ENCODE data around the gene ZFYVE27.

DNA sequence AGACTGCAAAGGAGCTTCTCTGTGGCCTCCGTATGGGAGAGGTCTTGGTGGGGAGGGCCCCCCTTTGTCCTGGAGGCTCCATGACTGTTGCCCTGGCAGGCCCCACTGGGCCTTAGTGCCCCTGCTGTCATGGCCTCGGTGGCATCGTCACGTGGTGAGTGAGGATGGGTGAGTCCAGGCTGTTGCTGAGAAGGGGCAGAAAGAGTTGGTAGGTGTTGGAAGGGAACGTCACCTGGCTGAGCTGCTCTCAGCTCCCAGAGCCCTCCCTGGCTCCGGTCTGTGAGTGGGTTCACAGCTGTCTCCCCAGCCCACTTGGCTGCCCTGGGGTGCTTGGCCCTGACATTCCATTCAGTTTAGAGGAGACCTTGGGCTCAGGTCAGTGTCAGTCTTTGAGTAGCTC, 18.8 kb downstream of the ZFYVE27 start:
- no peak for TF ChIP-seq POLR2A (IDR thresholded peaks at IDR 0.05; ENCODE audit: low read depth, low read length)
- TF ChIP-seq, protein P1, sequence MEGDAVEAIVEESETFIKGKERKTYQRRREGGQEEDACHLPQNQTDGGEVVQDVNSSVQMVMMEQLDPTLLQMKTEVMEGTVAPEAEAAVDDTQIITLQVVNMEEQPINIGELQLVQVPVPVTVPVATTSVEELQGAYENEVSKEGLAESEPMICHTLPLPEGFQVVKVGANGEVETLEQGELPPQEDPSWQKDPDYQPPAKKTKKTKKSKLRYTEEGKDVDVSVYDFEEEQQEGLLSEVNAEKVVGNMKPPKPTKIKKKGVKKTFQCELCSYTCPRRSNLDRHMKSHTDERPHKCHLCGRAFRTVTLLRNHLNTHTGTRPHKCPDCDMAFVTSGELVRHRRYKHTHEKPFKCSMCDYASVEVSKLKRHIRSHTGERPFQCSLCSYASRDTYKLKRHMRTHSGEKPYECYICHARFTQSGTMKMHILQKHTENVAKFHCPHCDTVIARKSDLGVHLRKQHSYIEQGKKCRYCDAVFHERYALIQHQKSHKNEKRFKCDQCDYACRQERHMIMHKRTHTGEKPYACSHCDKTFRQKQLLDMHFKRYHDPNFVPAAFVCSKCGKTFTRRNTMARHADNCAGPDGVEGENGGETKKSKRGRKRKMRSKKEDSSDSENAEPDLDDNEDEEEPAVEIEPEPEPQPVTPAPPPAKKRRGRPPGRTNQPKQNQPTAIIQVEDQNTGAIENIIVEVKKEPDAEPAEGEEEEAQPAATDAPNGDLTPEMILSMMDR (conservative IDR thresholded peaks at IDR 0.05; ENCODE audit: low read depth, low read length), result no peak
- TF ChIP-seq RFX5 (IDR thresholded peaks at IDR 0.05; ENCODE audit: low read depth, low read length), result no peak
- no peak for TF ChIP-seq FOS (IDR thresholded peaks at IDR 0.05; ENCODE audit: low read depth, low read length)
- no peak for TF ChIP-seq SMC3 (IDR thresholded peaks at IDR 0.05; ENCODE audit: low read depth, low read length)
- no peak for TF ChIP-seq CHD1 (IDR thresholded peaks at IDR 0.05; ENCODE audit: low read depth, low read length)
- no peak for TF ChIP-seq RCOR1 (IDR thresholded peaks at IDR 0.05; ENCODE audit: insufficient replicate concordance, low read length)
- TF ChIP-seq NFE2L2 (IDR thresholded peaks at IDR 0.05; ENCODE audit: low read depth, low read length), result no peak
- no peak for TF ChIP-seq BHLHE40 (IDR thresholded peaks at IDR 0.05; ENCODE audit: low read depth, low read length)
- TF ChIP-seq MAFK (IDR thresholded peaks at IDR 0.05; ENCODE audit: low read depth, low read length), result no peak
- TF ChIP-seq RAD21 (IDR thresholded peaks at IDR 0.05; ENCODE audit: low read length), result no peak
- no peak for TF ChIP-seq MXI1 (IDR thresholded peaks at IDR 0.05; ENCODE audit: borderline replicate concordance, low read depth, low read length)
- no peak for TF ChIP-seq MAZ (IDR thresholded peaks at IDR 0.05; ENCODE audit: borderline replicate concordance, low read depth, low read length)
- TF ChIP-seq, protein P2, sequence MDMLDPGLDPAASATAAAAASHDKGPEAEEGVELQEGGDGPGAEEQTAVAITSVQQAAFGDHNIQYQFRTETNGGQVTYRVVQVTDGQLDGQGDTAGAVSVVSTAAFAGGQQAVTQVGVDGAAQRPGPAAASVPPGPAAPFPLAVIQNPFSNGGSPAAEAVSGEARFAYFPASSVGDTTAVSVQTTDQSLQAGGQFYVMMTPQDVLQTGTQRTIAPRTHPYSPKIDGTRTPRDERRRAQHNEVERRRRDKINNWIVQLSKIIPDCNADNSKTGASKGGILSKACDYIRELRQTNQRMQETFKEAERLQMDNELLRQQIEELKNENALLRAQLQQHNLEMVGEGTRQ (IDR thresholded peaks at IDR 0.05; ENCODE audit: low read depth, low read length), result no peak

All from IMR-90 (cell line).